Hepatocyte (in vitro differentiated cells): ENCODE results near the gene KATNIP. TPM values are rescaled to one million over a fixed set of nuclear protein-coding genes. Genes with fewer than 3 reads are reported as not detected.

Experiments
- DNase-seq: peaks from one replicate; pipeline ENCODE4 v3.0.0-alpha.2; 2016; ENCODE audit warnings: low spot score
- H2AFZ ChIP-seq: fragments of 200-600 bp; sonication (generic); 2 replicates; pipeline ENCODE4 v1.6.0; 2016; ENCODE audit warnings: antibody characterized with exemption, mild to moderate bottlenecking
- H3K27ac ChIP-seq: fragments of 200-600 bp; sonication (generic); 2 replicates; pipeline ENCODE4 v1.5.1; 2016; ENCODE audit warnings: mild to moderate bottlenecking
- H3K27me3 ChIP-seq: fragments of 200-600 bp; sonication (generic); 2 replicates; pipeline ENCODE4 v1.6.1; 2016
- H3K36me3 ChIP-seq: fragments of 200-600 bp; sonication (generic); replicated peaks from 2 replicates; pipeline ENCODE4 v1.5.1; 2016; ENCODE audit warnings: low read depth; ENCODE audit not compliant: insufficient read depth
- H3K4me1 ChIP-seq: fragments of 200-600 bp; sonication (generic); 2 replicates; pipeline ENCODE4 v1.5.1; 2016; ENCODE audit warnings: mild to moderate bottlenecking, moderate library complexity; ENCODE audit not compliant: insufficient read depth
- H3K4me2 ChIP-seq: fragments of 200-600 bp; sonication (generic); 2 replicates; pipeline ENCODE4 v1.6.0; 2016
- H3K4me3 ChIP-seq: fragments of 200-600 bp; sonication (generic); 2 replicates; pipeline ENCODE4 v1.5.1; 2016; ENCODE audit warnings: mild to moderate bottlenecking
- H3K79me2 ChIP-seq: fragments of 200-600 bp; sonication (generic); 2 replicates; pipeline ENCODE4 v1.6.0; 2017; ENCODE audit warnings: mild to moderate bottlenecking
- H3K9me2 ChIP-seq: fragments of 200-600 bp; sonication (generic); replicated peaks from 2 replicates; pipeline ENCODE4 v1.6.0; 2017; ENCODE audit warnings: mild to moderate bottlenecking; ENCODE audit not compliant: insufficient read depth
- H3K9me3 ChIP-seq: fragments of 200-600 bp; sonication (generic); 2 replicates; pipeline ENCODE4 v1.5.1; 2016; ENCODE audit warnings: low read depth, mild to moderate bottlenecking
- H4K20me1 ChIP-seq: fragments of 200-600 bp; sonication (generic); 2 replicates; pipeline ENCODE4 v1.6.0; 2016; ENCODE audit warnings: mild to moderate bottlenecking; ENCODE audit not compliant: insufficient read depth, poor library complexity, severe bottlenecking
- EZH2 ChIP-seq: fragments of 200-600 bp; sonication (generic); IDR thresholded peaks from 2 replicates; pipeline ENCODE4 v1.6.1; 2016; ENCODE audit warnings: antibody characterized with exemption, mild to moderate bottlenecking, borderline replicate concordance
- EZH2phosphoT487 ChIP-seq: fragments of 200-600 bp; sonication (generic); IDR thresholded peaks from one replicate; pipeline ENCODE4 v1.6.1; 2018; ENCODE audit warnings: antibody characterized with exemption, mild to moderate bottlenecking, low read depth, moderate library complexity; ENCODE audit not compliant: unreplicated experiment, severe bottlenecking
- WGBS: methylation state at CpG from one replicate; pipeline ENCODE4 v1.1.6; 2016; ENCODE audit warnings: low lambda C conversion rate; ENCODE audit errors: missing lambda C conversion rate; 5-methylcytosine and 5-hydroxymethylcytosine counted together
- polyA plus RNA-seq: library from polyadenylated mRNA; unstranded; fragments of >200 nt; fragmentation: Nextera tagmentation; extraction: Ambion mirVana; gene quantifications from 2 replicates; pipeline ENCODE4 v1.2.1, GENCODE V29; 2016
- total RNA-seq: library from RNA; depleted of rRNA; stranded (reverse); fragments of >200 nt; gene quantifications from 2 replicates; pipeline ENCODE4 v1.2.3, GENCODE V29; 2014
- TF ChIP-seq, protein P1 (sequence below): fragments of 200-600 bp; sonication (generic); IDR thresholded peaks from 2 replicates; pipeline ENCODE4 v1.5.1; 2016; ENCODE audit warnings: antibody characterized with exemption, mild to moderate bottlenecking; ENCODE audit not compliant: poor library complexity

The KATNIP gene
- total and polyA plus RNA-seq, 2 experiments from 2014 or later, result 7.1 to 15.6 TPM

DNA sequence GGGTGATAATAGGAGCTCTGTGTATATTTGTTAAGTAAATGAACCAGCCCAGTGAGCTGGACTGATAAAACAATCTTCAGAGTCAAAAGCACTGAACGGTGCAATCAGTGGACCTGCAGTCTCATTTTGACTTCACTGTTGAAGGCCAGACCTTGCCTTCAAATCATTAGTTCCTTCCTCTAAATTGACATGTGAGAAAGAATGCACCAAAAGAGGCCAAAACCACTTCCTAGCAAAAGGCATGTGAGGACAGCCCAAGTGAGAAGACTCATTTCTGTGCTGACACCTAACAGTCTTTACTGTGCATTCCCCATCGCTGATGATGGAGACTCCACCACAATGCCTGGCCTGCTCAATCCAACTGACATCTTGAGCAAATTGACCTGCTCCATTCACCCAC, 10.8 kb upstream of the KATNIP start:
- Histone ChIP-seq H4K20me1 (no peaks in the 10 kb centered on the region), H3K9me2 (no peaks in the 10 kb centered on the region), H3K27me3 (no peaks in the 10 kb centered on the region), H3K36me3 (no peaks in the 10 kb centered on the region), H3K4me1 (no peaks in the 10 kb centered on the region), H2AFZ (no peak overlapping the region), H3K4me2 (no peak overlapping the region), H3K4me3 (no peak overlapping the region), H3K9me3 (no peaks in the 10 kb centered on the region), H3K27ac (no peak overlapping the region), H3K79me2 (no peaks in the 10 kb centered on the region)
- DNase-seq, result no peak
- 91% methylated on average over 2 of the region's 2 CpGs for WGBS
- TF ChIP-seq, protein P1, sequence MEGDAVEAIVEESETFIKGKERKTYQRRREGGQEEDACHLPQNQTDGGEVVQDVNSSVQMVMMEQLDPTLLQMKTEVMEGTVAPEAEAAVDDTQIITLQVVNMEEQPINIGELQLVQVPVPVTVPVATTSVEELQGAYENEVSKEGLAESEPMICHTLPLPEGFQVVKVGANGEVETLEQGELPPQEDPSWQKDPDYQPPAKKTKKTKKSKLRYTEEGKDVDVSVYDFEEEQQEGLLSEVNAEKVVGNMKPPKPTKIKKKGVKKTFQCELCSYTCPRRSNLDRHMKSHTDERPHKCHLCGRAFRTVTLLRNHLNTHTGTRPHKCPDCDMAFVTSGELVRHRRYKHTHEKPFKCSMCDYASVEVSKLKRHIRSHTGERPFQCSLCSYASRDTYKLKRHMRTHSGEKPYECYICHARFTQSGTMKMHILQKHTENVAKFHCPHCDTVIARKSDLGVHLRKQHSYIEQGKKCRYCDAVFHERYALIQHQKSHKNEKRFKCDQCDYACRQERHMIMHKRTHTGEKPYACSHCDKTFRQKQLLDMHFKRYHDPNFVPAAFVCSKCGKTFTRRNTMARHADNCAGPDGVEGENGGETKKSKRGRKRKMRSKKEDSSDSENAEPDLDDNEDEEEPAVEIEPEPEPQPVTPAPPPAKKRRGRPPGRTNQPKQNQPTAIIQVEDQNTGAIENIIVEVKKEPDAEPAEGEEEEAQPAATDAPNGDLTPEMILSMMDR, result no peak

DNA sequence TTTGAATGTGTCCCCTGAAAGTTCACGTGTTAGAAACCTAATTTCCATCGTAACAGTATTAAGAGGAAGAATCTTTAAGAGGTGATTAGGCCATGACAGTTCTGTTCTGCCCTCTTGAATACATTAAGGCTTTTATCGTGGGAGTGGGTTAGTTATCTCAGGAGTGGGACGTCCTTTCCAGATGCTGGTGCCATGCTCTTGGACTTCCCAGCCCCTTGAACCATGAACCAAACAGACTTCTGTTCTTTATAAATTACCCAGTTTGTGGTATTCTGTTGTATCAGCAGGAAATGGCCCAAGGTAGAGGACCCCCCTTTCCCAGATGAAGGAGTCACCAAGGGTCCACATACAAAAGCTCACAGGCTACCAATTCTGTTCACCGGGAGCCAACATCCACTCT, 10.3 kb upstream of the KATNIP start:
- TF ChIP-seq, protein P1, result no peak
- TF ChIP-seq EZH2phosphoT487, result no peak
- no peak for TF ChIP-seq EZH2

DNA sequence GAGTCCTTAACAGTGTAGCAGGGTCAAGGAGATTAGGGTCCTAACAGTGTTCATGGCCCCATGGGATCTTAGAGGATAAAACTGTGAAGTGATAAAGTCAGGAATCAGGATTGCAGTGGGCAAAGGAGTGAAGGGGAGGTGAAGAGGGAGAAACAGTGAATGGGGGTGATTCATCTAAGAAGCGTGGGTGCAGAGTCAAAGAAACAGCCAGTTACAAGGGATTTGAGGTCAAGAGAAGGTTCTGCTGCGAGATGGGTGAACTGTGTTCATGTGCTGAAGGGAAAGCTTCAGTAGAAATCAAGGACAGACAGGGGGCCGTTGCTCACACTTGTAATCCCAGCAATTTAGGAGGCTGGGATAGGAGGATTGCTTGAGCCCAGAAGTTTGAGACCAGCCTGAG, 6.1 kb upstream of the KATNIP start:
- no peak for DNase-seq
- no peak overlapping the region for H3K4me3 ChIP-seq
- no peaks in the 10 kb centered on the region for H3K27me3 ChIP-seq
- H2AFZ ChIP-seq, result no peak overlapping the region
- H3K4me1 ChIP-seq, result peaks cover 14% of the 10 kb centered on the region
- WGBS, result 96% methylated on average over 3 of the region's 3 CpGs
- H3K4me2 ChIP-seq, result no peak overlapping the region
- H3K36me3 ChIP-seq, result no peaks in the 10 kb centered on the region
- no peak for TF ChIP-seq EZH2phosphoT487
- TF ChIP-seq, protein P1, result no peak
- no peak for TF ChIP-seq EZH2
- H3K79me2 ChIP-seq, result peaks cover 31% of the 10 kb centered on the region
- no peak overlapping the region for H3K27ac ChIP-seq
- H4K20me1 ChIP-seq, result peaks cover 29% of the 10 kb centered on the region
- H3K9me2 ChIP-seq, result no peaks in the 10 kb centered on the region
- H3K9me3 ChIP-seq, result no peaks in the 10 kb centered on the region

More for the DNA sequence above, 10.3 kb upstream of the KATNIP start:
- Histone ChIP-seq H3K4me2 (no peak overlapping the region), H3K79me2 (no peaks in the 10 kb centered on the region), H3K4me3 (no peak overlapping the region), H2AFZ (no peak overlapping the region), H3K27me3 (no peaks in the 10 kb centered on the region), H3K36me3 (no peaks in the 10 kb centered on the region), H3K9me3 (no peaks in the 10 kb centered on the region), H3K9me2 (no peaks in the 10 kb centered on the region), H3K4me1 (no peaks in the 10 kb centered on the region), H4K20me1 (no peaks in the 10 kb centered on the region), H3K27ac (no peak overlapping the region)
- DNase-seq, result no peak
- WGBS, result 79% methylated on average over 5 of the region's 5 CpGs

DNA sequence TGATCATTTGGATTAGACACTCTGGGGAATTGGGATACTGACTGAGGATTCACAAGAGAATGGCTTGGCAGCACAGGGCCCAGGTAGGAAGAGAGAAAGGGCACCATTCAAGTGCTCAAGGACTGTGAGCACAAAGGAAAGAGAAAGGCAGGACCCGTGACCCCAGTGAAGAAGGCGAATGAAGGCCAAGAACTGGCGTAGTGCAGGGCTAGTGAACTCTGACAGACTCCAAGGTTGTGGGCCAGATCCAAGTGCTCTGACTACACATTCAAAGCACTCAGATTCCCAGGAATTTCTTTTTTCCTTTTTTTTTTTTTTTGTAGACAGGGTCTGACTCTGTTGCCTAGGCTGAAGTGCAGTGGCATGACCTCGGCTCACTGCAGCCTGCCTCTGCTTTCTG, 5.3 kb upstream of the KATNIP start:
- H3K27ac ChIP-seq, result no peak overlapping the region
- H3K79me2 ChIP-seq, result peaks cover 38% of the 10 kb centered on the region
- peaks cover 14% of the 10 kb centered on the region for H3K4me1 ChIP-seq
- no peaks in the 10 kb centered on the region for H3K27me3 ChIP-seq
- no peak overlapping the region for H2AFZ ChIP-seq
- 94% methylated on average over 4 of the region's 4 CpGs for WGBS
- no peaks in the 10 kb centered on the region for H3K9me3 ChIP-seq
- no peak for DNase-seq
- H3K4me2 ChIP-seq, result no peak overlapping the region
- H3K36me3 ChIP-seq, result no peaks in the 10 kb centered on the region
- H4K20me1 ChIP-seq, result peaks cover 29% of the 10 kb centered on the region
- H3K4me3 ChIP-seq, result no peak overlapping the region
- no peaks in the 10 kb centered on the region for H3K9me2 ChIP-seq
- no peak for TF ChIP-seq EZH2
- TF ChIP-seq, protein P1, result no peak
